Nephron (organoid): ENCODE results near the gene CAV1.

ENCODE experiments used
- H3K27ac Mint-ChIP-seq, 3 experiments: 2 replicates each; pipeline ENCODE4 v1.8.0; 2020; ENCODE audit warnings: mixed read lengths in 3 of 3, mild to moderate bottlenecking in 2 of 3, moderate library complexity in 1 of 3
- H3K27me3 Mint-ChIP-seq: 2 replicates; pipeline ENCODE4 v1.8.0; 2021; ENCODE audit warnings: low read depth, mild to moderate bottlenecking, moderate library complexity, mixed read lengths
- H3K36me3 Mint-ChIP-seq: 2 replicates; pipeline ENCODE4 v1.8.0; 2020; ENCODE audit warnings: low read depth, mixed read lengths
- H3K4me1 Mint-ChIP-seq: 2 replicates; pipeline ENCODE4 v1.8.0; 2020; ENCODE audit warnings: mixed read lengths
- H3K4me3 Mint-ChIP-seq, 3 experiments: 2 replicates each; pipeline ENCODE4 v1.8.0; 2020; ENCODE audit warnings: mild to moderate bottlenecking in 3 of 3, mixed read lengths in 3 of 3, moderate library complexity in 2 of 3
- H3K9me3 Mint-ChIP-seq: 2 replicates; pipeline ENCODE4 v1.8.0; 2020; ENCODE audit warnings: mixed read lengths
- CTCF ChIP-seq, 3 experiments: fragments of 200-600 bp; sonication (generic); IDR thresholded peaks; one replicate each; pipeline ENCODE4 v1.5.0; 2021; ENCODE audit warnings: antibody characterized with exemption in 3 of 3; ENCODE audit not compliant: unreplicated experiment in 3 of 3

CAV1 gene

GRCh38 chr7:116579322-116579721, 54.5 kb downstream of the CAV1 start:
- Mint-ChIP-seq H3K27ac (no peak overlapping the region), H3K4me3 (no peak overlapping the region), H3K27me3 (peaks cover 8% of the 10 kb centered on the region), H3K4me1 (no peaks in the 10 kb centered on the region), H3K9me3 (peaks cover 2% of the 10 kb centered on the region), H3K36me3 (no peaks in the 10 kb centered on the region)
- TF ChIP-seq CTCF (IDR thresholded peaks at IDR 0.05; ENCODE audit: unreplicated experiment in 3 of 3): no peak

- H3K4me1 Mint-ChIP-seq: no peaks in the 10 kb centered on the region
- no peaks in the 10 kb centered on the region for H3K36me3 Mint-ChIP-seq
- H3K27ac Mint-ChIP-seq: no peak overlapping the region
- peaks cover 2% of the 10 kb centered on the region for H3K9me3 Mint-ChIP-seq
- peaks cover 8% of the 10 kb centered on the region for H3K27me3 Mint-ChIP-seq
- no peak for TF ChIP-seq CTCF (IDR thresholded peaks at IDR 0.05; ENCODE audit: unreplicated experiment in 3 of 3)
- H3K4me3 Mint-ChIP-seq: no peak overlapping the region
Measured at GRCh38 chr7:116579835-116580234, 55.0 kb downstream of the CAV1 start.

DNA sequence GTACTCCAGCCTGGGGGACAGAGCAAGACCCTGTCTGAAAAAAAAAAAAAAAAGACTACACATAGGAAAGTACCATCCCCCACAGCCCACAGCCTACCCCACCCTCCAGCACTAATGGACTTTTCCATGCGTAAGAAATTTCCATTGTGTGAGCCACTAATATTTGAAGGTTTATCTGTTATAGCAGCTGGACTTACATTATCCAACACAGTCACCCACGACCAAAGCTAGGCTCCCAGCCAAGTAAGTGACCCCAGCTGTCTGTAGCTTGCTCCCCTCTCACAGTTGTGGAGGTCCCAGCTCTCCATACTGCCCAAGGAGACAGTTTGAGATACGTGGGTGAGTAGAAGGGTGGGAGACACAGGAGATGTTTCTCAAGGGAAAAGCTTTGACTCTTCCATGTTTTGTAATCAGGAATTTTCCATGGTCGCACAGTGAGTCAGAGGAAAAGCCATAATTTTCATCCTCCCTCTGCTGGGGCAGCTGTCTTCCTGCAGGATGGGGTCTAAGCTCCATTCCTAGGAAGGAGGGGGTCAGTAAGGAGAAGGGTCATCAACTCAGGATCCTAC, 57.4 kb downstream of the CAV1 start:
- no peaks in the 10 kb centered on the region for H3K36me3 Mint-ChIP-seq
- no peaks in the 10 kb centered on the region for H3K4me1 Mint-ChIP-seq
- no peak for TF ChIP-seq CTCF (IDR thresholded peaks at IDR 0.05; ENCODE audit: unreplicated experiment in 3 of 3)
- peaks cover 8% of the 10 kb centered on the region for H3K27me3 Mint-ChIP-seq
- H3K9me3 Mint-ChIP-seq: peaks cover 5% of the 10 kb centered on the region
- no peak overlapping the region for H3K4me3 Mint-ChIP-seq
- no peak overlapping the region for H3K27ac Mint-ChIP-seq

- Mint-ChIP-seq H3K4me1 (no peaks in the 10 kb centered on the region), H3K9me3 (peaks cover 5% of the 10 kb centered on the region), H3K36me3 (no peaks in the 10 kb centered on the region), H3K27me3 (peaks cover 8% of the 10 kb centered on the region), H3K4me3 (no peak overlapping the region), H3K27ac (no peak overlapping the region)
- TF ChIP-seq CTCF (IDR thresholded peaks at IDR 0.05; ENCODE audit: unreplicated experiment in 3 of 3): no peak
Measured at GRCh38 chr7:116582806-116583444, 58.1 kb downstream of the CAV1 start.

GRCh38 chr7:116583653-116584052, 58.8 kb downstream of the CAV1 start:
- Mint-ChIP-seq H3K27me3 (peaks cover 8% of the 10 kb centered on the region), H3K4me1 (no peaks in the 10 kb centered on the region), H3K36me3 (no peaks in the 10 kb centered on the region), H3K27ac (no peak overlapping the region), H3K9me3 (peaks cover 3% of the 10 kb centered on the region), H3K4me3 (no peak overlapping the region)
- no peak for TF ChIP-seq CTCF (IDR thresholded peaks at IDR 0.05; ENCODE audit: unreplicated experiment in 3 of 3)

- no peak for TF ChIP-seq CTCF (IDR thresholded peaks at IDR 0.05; ENCODE audit: unreplicated experiment in 3 of 3)
- Mint-ChIP-seq H3K9me3 (peaks cover 2% of the 10 kb centered on the region), H3K4me3 (no peak overlapping the region), H3K27ac (no peak overlapping the region), H3K27me3 (peaks cover 8% of the 10 kb centered on the region), H3K36me3 (no peaks in the 10 kb centered on the region), H3K4me1 (no peaks in the 10 kb centered on the region)
Measured at GRCh38 chr7:116584721-116585120, 59.9 kb downstream of the CAV1 start.
